ENCODE measurements around the gene FARP1.

FARP1 gene

GRCh38 chr13:98291658-98292057 is 148.8 kb downstream of the FARP1 start:
- DNase-seq = no peak

- no peak for DNase-seq
Measured at GRCh38 chr13:98293103-98293502, 150.2 kb downstream of the FARP1 start.

- DNase-seq = no peak
Measured at GRCh38 chr13:98293570-98294142, 150.8 kb downstream of the FARP1 start.

GRCh38 chr13:98295371-98295770 is 152.5 kb downstream of the FARP1 start:
- DNase-seq = no peak

- DNase-seq = no peak
Measured at GRCh38 chr13:98297051-98297450, 154.2 kb downstream of the FARP1 start.

GRCh38 chr13:98297745-98298144 is 154.9 kb downstream of the FARP1 start:
- DNase-seq = no peak

GRCh38 chr13:98298599-98298998 is 155.7 kb downstream of the FARP1 start:
- no peak for DNase-seq

- DNase-seq = no peak
Measured at GRCh38 chr13:98299235-98299965, 156.5 kb downstream of the FARP1 start.

GRCh38 chr13:98299966-98300350 is 157.1 kb downstream of the FARP1 start:
- no peak for DNase-seq

- DNase-seq = no peak
Measured at GRCh38 chr13:98300956-98301641, 158.2 kb downstream of the FARP1 start.

GRCh38 chr13:98301721-98302120 is 158.8 kb downstream of the FARP1 start:
- no peak for DNase-seq

- DNase-seq = no peak
Measured at GRCh38 chr13:98303858-98304257, 161.0 kb downstream of the FARP1 start.

GRCh38 chr13:98305670-98306069 is 162.8 kb downstream of the FARP1 start:
- no peak for DNase-seq

- no peak for DNase-seq
Measured at GRCh38 chr13:98307463-98308085, 164.7 kb downstream of the FARP1 start.

GRCh38 chr13:98308086-98308911 is 165.4 kb downstream of the FARP1 start:
- no peak for DNase-seq

GRCh38 chr13:98309569-98310335 is 166.9 kb downstream of the FARP1 start:
- no peak for DNase-seq

- no peak for DNase-seq
Measured at GRCh38 chr13:98310485-98311199, 167.7 kb downstream of the FARP1 start.

GRCh38 chr13:98311200-98311548 is 168.3 kb downstream of the FARP1 start:
- DNase-seq = no peak

- DNase-seq = no peak
Measured at GRCh38 chr13:98312606-98313005, 169.7 kb downstream of the FARP1 start.

- no peak for DNase-seq
Measured at GRCh38 chr13:98313023-98313921, 170.4 kb downstream of the FARP1 start.
